Measurements from ENCODE around the gene GRIP1.

GRCh38 chr12:66537876-66538275 lies 141.0 kb downstream of the GRIP1 start:
- TF ChIP-seq EZH2phosphoT487 (conservative IDR thresholded peaks at IDR 0.05; ENCODE audit: low read length) = no peak
- TF ChIP-seq CTCF (IDR thresholded peaks at IDR 0.05; ENCODE audit: insufficient read depth, low read length, poor library complexity, severe bottlenecking) = no peak

Measured in SU-DHL-6 (cell line).